Activated CD4-positive, alpha-beta T cell treated with anti-CD3 and anti-CD28 coated beads for 36 hours (primary cell): Measurements from ENCODE around the gene DACT2. TPM values are rescaled to one million over a fixed set of nuclear protein-coding genes. Genes with fewer than 3 reads are reported as not detected.
A peak's percentile ranks its signal among the peaks of the same experiment; 100 is the strongest.
"Not testable (repeated sequence)": the region's sequence is repeated elsewhere in the genome, so short reads cannot be mapped to it uniquely, and the experiment has no call there.

Source experiments
- ATAC-seq: fragments of 200-7000 bp; cut with Tn5 transposase; one replicate; pipeline ENCODE4 v1.10.0; 2021; ENCODE audit warnings: mild to moderate bottlenecking, moderate library complexity
- CTCF ChIA-PET: fragments of 350-600 bp; sonication (Branson Sonifier 250); formaldehyde crosslinking; loops from one replicate; lab custom pipeline; 2021; ENCODE audit warnings: antibody characterized with exemption; lab: Charles Lee
- POLR2A ChIA-PET: fragments of 350-600 bp; sonication (Branson Sonifier 250); formaldehyde crosslinking; loops from one replicate; lab custom pipeline; 2021; ENCODE audit warnings: antibody characterized with exemption, inconsistent platforms; lab: Charles Lee
- DNase-seq: peaks from one replicate; pipeline ENCODE4 v3.0.0-alpha.2; 2020
- H3K27ac Mint-ChIP-seq: one replicate; pipeline ENCODE4 v1.8.0; 2021; ENCODE audit warnings: mixed read lengths
- H3K27me3 Mint-ChIP-seq: one replicate; pipeline ENCODE4 v1.8.0; 2021; ENCODE audit warnings: mixed read lengths
- H3K36me3 Mint-ChIP-seq: one replicate; pipeline ENCODE4 v1.8.0; 2021; ENCODE audit warnings: low read depth, mixed read lengths
- H3K4me1 Mint-ChIP-seq: one replicate; pipeline ENCODE4 v1.8.0; 2021; ENCODE audit warnings: mixed read lengths
- H3K4me3 Mint-ChIP-seq: one replicate; pipeline ENCODE4 v1.8.0; 2021; ENCODE audit warnings: mild to moderate bottlenecking, moderate library complexity, mixed read lengths
- H3K9me3 Mint-ChIP-seq: one replicate; pipeline ENCODE4 v1.8.0; 2021; ENCODE audit warnings: low read depth, mixed read lengths
- intact Hi-C, 2 experiments: fragments of 100-400 bp; cut with DNase I in 1 of 2; cut with micrococcal nuclease in 1 of 2; formaldehyde crosslinking; loops; one replicate each; pipeline versions ENCODE4 v1.14.2 to v1.15.1; 2022 to 2024; cut with DNase I, micrococcal nuclease
- total RNA-seq, 2 experiments: library from RNA; stranded (reverse); gene quantifications; one replicate each; pipeline ENCODE4 v1.2.3, GENCODE V29; 2021

The DACT2 gene
- total RNA-seq, 2 experiments from 2014 or later, result 0.39 to 0.50 TPM

GRCh38 chr6:168362276-168362990, 42.9 kb upstream of the DACT2 start:
- ATAC-seq, result no peak
- no peaks in the 10 kb centered on the region for H3K4me1 Mint-ChIP-seq
- H3K36me3 Mint-ChIP-seq, result no peaks in the 10 kb centered on the region
- H3K9me3 Mint-ChIP-seq, result no peaks in the 10 kb centered on the region
- DNase-seq, result no peak
- ChIA-PET CTCF (no interaction called here), POLR2A (no interaction called here)
- no peak overlapping the region for H3K27ac Mint-ChIP-seq
- intact Hi-C loops, result no loop called here
- no peak overlapping the region for H3K4me3 Mint-ChIP-seq
- peaks cover 12% of the 10 kb centered on the region for H3K27me3 Mint-ChIP-seq

GRCh38 chr6:168361766-168362165, 42.2 kb upstream of the DACT2 start:
- CTCF ChIA-PET, result interaction anchor here (0.8 kb wide), 1 partner anchor 8 kb away, joined by 3 read pairs; no protein-coding TSS in a partner anchor
- intact Hi-C loops, result no loop called here
- no peaks in the 10 kb centered on the region for H3K36me3 Mint-ChIP-seq
- POLR2A ChIA-PET, result no interaction called here
- ATAC-seq (no peak), DNase-seq (no peak)
- H3K27me3 Mint-ChIP-seq, result peaks cover 12% of the 10 kb centered on the region
- H3K9me3 Mint-ChIP-seq, result no peaks in the 10 kb centered on the region
- H3K27ac Mint-ChIP-seq, result no peak overlapping the region
- no peak overlapping the region for H3K4me3 Mint-ChIP-seq
- H3K4me1 Mint-ChIP-seq, result no peaks in the 10 kb centered on the region

DNA sequence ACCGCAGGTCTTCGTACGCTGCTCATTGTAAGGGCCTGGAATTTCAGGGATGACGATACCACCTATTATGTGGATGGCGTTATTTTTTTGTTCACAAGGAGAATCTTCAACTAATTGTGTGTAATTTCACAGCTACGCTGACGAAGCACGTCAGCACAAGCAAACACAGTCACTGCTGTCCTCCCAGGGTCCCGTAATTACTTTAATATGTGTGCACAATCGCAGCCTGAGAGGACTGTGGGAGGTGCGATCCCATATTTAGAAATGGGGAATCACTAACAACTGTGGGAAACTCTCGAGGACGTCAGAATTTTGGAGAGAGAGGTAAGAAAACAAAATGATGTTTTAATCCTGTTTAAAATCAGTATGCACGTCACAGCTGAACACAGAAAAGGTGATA, 40.2 kb upstream of the DACT2 start:
- Mint-ChIP-seq H3K4me1 (no peaks in the 10 kb centered on the region), H3K36me3 (no peaks in the 10 kb centered on the region), H3K4me3 (no peak overlapping the region), H3K9me3 (no peaks in the 10 kb centered on the region), H3K27ac (no peak overlapping the region), H3K27me3 (peaks cover 11% of the 10 kb centered on the region)
- DNase-seq (no peak), ATAC-seq (no peak)
- ChIA-PET POLR2A (no interaction called here), CTCF (interaction anchor here (0.8 kb wide), 1 partner anchor 171 kb away, joined by 3 read pairs; no protein-coding TSS in a partner anchor)
- intact Hi-C loops, result loop anchor here in 1 of 2 experiments (10.0 kb wide), 1 partner anchor 455 kb away; no protein-coding TSS in a partner anchor

DNA sequence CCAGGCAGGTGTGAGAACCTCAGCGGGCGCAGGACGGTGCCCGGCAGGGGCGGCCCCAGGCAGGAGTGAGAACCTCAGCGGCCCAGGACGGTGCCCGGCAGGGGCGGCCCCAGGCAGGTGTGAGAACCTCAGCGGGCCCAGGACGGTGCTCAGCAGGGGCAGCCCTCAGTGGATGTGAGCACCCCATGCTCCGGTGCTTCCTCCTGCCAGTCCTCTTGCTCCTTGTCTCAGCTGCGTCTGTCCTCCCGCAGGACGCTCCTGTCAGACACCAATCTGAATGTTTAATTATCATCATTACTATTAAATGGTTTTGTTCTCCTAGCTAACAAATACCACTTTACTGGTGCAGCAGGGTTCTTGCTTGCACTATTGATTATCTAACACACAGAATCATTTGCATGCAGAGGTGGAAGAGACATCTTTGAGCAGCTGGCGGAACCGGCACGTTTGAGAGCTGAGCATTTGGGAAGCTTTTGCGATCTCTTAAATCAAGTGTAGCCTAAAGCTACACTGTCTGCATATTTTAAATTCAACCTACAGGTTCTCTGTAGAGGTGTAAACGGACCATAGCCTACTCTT, 39.4 kb upstream of the DACT2 start:
- H3K4me3 Mint-ChIP-seq, result no peak overlapping the region
- intact Hi-C loops, result loop anchor here in 1 of 2 experiments (10.0 kb wide), 1 partner anchor 454 kb away; no protein-coding TSS in a partner anchor
- ChIA-PET CTCF (no interaction called here), POLR2A (no interaction called here)
- H3K27ac Mint-ChIP-seq, result no peak overlapping the region
- peaks cover 11% of the 10 kb centered on the region for H3K27me3 Mint-ChIP-seq
- DNase-seq, result no peak
- no peaks in the 10 kb centered on the region for H3K9me3 Mint-ChIP-seq
- ATAC-seq, result no peak
- H3K4me1 Mint-ChIP-seq, result no peaks in the 10 kb centered on the region
- H3K36me3 Mint-ChIP-seq, result no peaks in the 10 kb centered on the region

DNA sequence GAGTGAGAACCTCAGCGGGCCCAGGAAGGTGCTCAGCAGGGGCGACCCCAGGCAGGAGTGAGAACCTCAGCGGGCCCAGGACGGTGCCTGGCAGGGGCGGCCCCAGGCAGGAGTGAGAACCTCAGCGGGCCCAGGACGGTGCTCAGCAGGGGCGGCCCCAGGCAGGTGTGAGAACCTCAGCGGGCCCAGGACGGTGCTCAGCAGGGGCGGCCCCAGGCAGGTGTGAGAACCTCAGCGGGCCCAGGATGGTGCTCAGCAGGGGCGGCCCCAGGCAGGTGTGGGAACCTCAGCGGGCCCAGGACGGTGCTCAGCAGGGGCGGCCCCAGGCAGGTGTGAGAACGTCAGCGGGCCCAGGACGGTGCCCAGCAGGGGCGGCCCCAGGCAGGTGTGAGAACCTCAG, 37.3 kb upstream of the DACT2 start:
- H3K4me3 Mint-ChIP-seq, result not testable (repeated sequence)

DNA sequence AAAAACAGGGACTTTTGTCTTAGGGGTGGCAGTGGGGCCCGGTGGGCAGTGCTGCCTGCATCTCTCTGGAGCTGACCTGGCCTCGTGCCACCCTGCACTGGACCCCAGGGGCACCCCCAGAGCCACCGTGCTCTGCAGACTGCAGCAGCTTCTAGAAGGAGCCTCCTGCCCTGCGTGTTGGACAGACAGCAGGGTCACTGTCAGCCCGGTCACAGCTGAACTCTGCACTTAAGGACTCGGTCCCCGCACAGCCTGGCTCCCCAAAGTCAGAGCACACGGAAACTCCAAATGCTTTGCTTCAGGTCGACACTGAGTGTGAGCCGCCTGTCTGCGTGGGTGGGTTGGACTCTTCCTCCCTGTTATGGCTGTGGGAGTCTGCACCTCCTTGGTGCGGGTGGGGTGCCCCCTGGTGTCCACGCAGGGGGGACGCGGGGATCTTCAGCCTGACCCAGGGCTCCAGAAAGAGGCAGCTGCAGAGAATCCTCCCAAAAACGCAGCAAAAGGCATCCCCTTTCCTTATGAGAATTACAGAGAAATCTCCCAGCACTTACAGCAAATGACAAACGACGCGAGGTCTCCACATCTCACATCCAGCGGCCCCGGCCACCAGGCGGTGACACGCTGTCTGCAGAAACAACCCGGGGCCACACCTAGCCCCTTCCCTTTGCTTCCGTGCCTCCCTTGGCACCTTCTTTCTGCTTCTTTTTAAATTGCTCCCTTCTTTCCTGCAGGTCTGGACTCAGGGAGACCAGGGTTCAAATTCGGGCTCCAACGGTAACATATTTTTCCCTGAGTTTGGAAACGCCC, 36.3 kb upstream of the DACT2 start:
- peak; percentile 74 for ATAC-seq
- POLR2A ChIA-PET, result no interaction called here
- Mint-ChIP-seq H3K36me3 (no peaks in the 10 kb centered on the region), H3K4me1 (peaks cover 1% of the 10 kb centered on the region), H3K27ac (no peak overlapping the region), H3K27me3 (peaks cover 14% of the 10 kb centered on the region), H3K9me3 (no peaks in the 10 kb centered on the region), H3K4me3 (no peak overlapping the region)
- CTCF ChIA-PET, result no interaction called here
- intact Hi-C loops, result loop anchor here in 1 of 2 experiments (2.0 to 10.0 kb wide), 3 partner anchors 161 to 451 kb away; no protein-coding TSS in a partner anchor
- peak; percentile 69 for DNase-seq

More for the DNA sequence above, 37.3 kb upstream of the DACT2 start:
- H3K27me3 Mint-ChIP-seq, H3K4me1 Mint-ChIP-seq, CTCF ChIA-PET, ATAC-seq, H3K9me3 Mint-ChIP-seq, DNase-seq, H3K27ac Mint-ChIP-seq, H3K36me3 Mint-ChIP-seq, POLR2A ChIA-PET: not testable (repeated sequence)
- intact Hi-C loops, result loop anchor here in 1 of 2 experiments (2.0 to 10.0 kb wide), 3 partner anchors 162 to 452 kb away; no protein-coding TSS in a partner anchor

DNA sequence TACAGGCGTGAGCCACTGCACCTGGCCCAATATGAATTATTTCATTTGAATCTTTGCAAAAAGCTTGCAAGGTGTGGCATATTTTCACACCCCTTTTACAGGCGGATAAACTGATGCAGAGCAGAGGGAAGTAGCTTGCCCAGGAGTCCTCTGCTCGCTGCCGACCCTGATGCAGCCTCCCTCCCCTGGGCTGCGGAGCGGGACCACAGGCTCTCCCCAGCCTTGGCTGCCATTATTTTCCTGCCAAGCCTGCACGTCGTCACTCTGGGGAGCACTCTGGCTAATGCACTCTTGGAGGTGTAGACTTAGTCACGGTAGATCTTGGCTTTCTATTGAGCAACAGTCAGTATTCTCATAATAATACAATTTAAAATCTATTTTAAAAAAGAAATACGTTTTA, 34.8 kb upstream of the DACT2 start:
- ATAC-seq, result no peak
- Mint-ChIP-seq H3K36me3 (no peaks in the 10 kb centered on the region), H3K9me3 (peaks cover 5% of the 10 kb centered on the region), H3K4me1 (peaks cover 9% of the 10 kb centered on the region), H3K4me3 (no peak overlapping the region), H3K27me3 (peaks cover 15% of the 10 kb centered on the region), H3K27ac (no peak overlapping the region)
- DNase-seq, result no peak
- POLR2A ChIA-PET, result no interaction called here
- intact Hi-C loops, result loop anchor here in 1 of 2 experiments (5.0 to 10.0 kb wide), 2 partner anchors 48 to 450 kb away; no protein-coding TSS in a partner anchor
- CTCF ChIA-PET, result interaction anchor here (2.0 kb wide), 1 partner anchor 15 kb away, joined by 6 read pairs; no protein-coding TSS in a partner anchor

- peaks cover 5% of the 10 kb centered on the region for H3K9me3 Mint-ChIP-seq
- ChIA-PET POLR2A (no interaction called here), CTCF (no interaction called here)
- no peaks in the 10 kb centered on the region for H3K36me3 Mint-ChIP-seq
- peaks cover 13% of the 10 kb centered on the region for H3K27me3 Mint-ChIP-seq
- H3K4me1 Mint-ChIP-seq, result peaks cover 9% of the 10 kb centered on the region
- ATAC-seq, result no peak
- no peak for DNase-seq
- H3K4me3 Mint-ChIP-seq, result no peak overlapping the region
- H3K27ac Mint-ChIP-seq, result no peak overlapping the region
- intact Hi-C loops, result loop anchor here in 1 of 2 experiments (5.0 to 10.0 kb wide), 2 partner anchors 49 to 448 kb away; no protein-coding TSS in a partner anchor
Measured at GRCh38 chr6:168353041-168353440, 33.5 kb upstream of the DACT2 start.

DNA sequence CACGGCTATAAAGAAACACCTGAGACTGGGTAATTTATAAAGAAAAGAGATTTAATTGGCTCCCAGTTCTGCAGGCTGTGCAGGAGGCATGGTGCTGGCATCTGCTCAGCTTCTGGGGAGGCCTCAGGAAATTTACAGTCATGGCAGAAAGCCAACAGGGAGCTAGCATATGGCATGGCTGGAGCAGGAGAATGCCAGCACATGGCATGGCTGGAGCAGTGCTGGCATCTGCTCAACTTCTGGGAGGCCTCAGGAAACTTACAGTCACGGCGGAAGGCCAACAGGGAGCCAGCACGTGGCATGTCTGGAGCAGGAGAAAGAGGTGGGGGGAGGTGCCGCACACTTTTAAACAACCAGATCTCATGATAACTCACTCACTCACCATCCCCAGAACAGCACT, 32.5 kb upstream of the DACT2 start:
- Mint-ChIP-seq H3K27ac (no peak overlapping the region), H3K4me3 (no peak overlapping the region), H3K9me3 (peaks cover 5% of the 10 kb centered on the region), H3K4me1 (peaks cover 9% of the 10 kb centered on the region), H3K27me3 (peaks cover 16% of the 10 kb centered on the region), H3K36me3 (no peaks in the 10 kb centered on the region)
- ChIA-PET POLR2A (no interaction called here), CTCF (no interaction called here)
- intact Hi-C loops, result loop anchor here in 1 of 2 experiments (5.0 to 10.0 kb wide), 2 partner anchors 50 to 447 kb away; no protein-coding TSS in a partner anchor
- DNase-seq (no peak), ATAC-seq (no peak)

- intact Hi-C loops, result loop anchor here (2.0 to 10.0 kb wide), 3 partner anchors 53 to 445 kb away; no protein-coding TSS in a partner anchor
- Mint-ChIP-seq H3K36me3 (no peaks in the 10 kb centered on the region), H3K27ac (no peak overlapping the region), H3K27me3 (peaks cover 19% of the 10 kb centered on the region), H3K9me3 (peaks cover 5% of the 10 kb centered on the region), H3K4me3 (no peak overlapping the region), H3K4me1 (peaks cover 9% of the 10 kb centered on the region)
- POLR2A ChIA-PET, result no interaction called here
- no peak for DNase-seq
- peak; percentile 23 for ATAC-seq
- CTCF ChIA-PET, result no interaction called here
Measured at GRCh38 chr6:168349718-168350210, 30.2 kb upstream of the DACT2 start.

DNA sequence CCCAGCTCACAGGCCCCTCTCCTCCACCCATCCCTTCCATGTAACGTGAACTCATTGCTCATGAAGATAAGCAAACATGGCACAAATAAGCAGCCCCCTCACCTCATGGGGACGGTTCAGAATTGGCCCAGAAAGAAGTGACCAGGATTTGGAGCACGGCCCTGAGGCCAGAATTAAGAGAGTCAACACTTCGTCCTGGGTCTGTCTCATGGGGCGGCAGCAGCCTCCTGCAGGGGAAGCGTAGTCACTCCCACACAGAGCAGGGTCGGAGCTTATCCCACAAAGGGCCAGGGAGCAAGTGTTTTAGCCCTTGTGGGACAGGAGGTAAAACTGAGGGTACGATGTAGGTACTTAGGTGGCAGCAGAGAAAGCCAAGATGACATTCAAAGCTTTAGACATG, 28.6 kb upstream of the DACT2 start:
- intact Hi-C loops, result no loop called here
- Mint-ChIP-seq H3K4me3 (no peak overlapping the region), H3K9me3 (peaks cover 5% of the 10 kb centered on the region), H3K27me3 (peaks cover 22% of the 10 kb centered on the region), H3K4me1 (peaks cover 9% of the 10 kb centered on the region), H3K27ac (no peak overlapping the region), H3K36me3 (no peaks in the 10 kb centered on the region)
- POLR2A ChIA-PET, result no interaction called here
- DNase-seq (no peak), ATAC-seq (no peak)
- CTCF ChIA-PET, result no interaction called here
